Measurements from ENCODE around the gene ZNF154.
A peak's percentile ranks its signal among the peaks of the same experiment; 100 is the strongest.

The ZNF154 gene

DNA sequence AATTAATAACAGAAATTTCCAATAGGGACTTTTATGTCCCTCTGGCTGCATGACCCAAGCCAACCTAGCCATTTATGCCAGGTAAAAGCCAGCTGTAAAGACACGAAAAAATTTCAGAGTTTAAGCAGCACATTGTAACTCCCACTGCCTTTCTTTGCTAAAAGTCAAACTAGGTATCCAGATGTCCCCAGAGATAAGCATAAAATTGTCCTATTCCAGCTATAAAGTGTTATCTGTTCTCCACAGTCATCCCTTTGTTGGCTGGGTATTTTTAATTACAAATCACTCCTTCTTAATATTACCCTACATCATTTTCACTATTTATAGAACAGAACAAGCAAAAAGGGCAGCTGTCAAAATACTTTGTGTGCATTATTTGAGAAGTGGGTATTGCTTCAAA lies 3.2 kb upstream of the ZNF154 start:
- Histone ChIP-seq H3K23ac (ENCODE audit: low read length) (no peak overlapping the region), H2BK5ac (ENCODE audit: low read depth, low read length, poor library complexity) (no peak overlapping the region), H3K79me2 (ENCODE audit: control insufficient read depth, insufficient read depth, low read length, poor library complexity) (peaks cover 10% of the 10 kb centered on the region), H4K12ac (ENCODE audit: low read depth, low read length) (no peak overlapping the region), H3K18ac (ENCODE audit: low read length) (no peak overlapping the region), H3K79me1 (ENCODE audit: low read length) (peaks cover 5% of the 10 kb centered on the region), H3K4me1 (ENCODE audit: control insufficient read depth in 1 of 2, insufficient read depth in 2 of 2, low read length in 2 of 2) (peaks cover 9% of the 10 kb centered on the region in 2 experiments), H2AFZ (ENCODE audit: insufficient read depth, low read length, poor library complexity) (no peak overlapping the region), H3K36me3 (ENCODE audit: control insufficient read depth in 1 of 2, insufficient read depth in 2 of 2, low read length in 2 of 2) (no peaks in the 10 kb centered on the region), H3K9ac (ENCODE audit: low read length) (no peak overlapping the region), H2AK5ac (ENCODE audit: low read length) (no peak overlapping the region), H3K9me3 (ENCODE audit: insufficient read depth, low read depth, low read length) (no peaks in the 10 kb centered on the region), H2BK120ac (ENCODE audit: insufficient read depth, low read length, poor library complexity) (no peak overlapping the region), H3K4ac (ENCODE audit: low read depth, low read length) (no peak overlapping the region), H3K4me3 (ENCODE audit: low read depth, low read length) (no peak overlapping the region), H4K8ac (ENCODE audit: low read depth, low read length) (no peak overlapping the region), H3K27me3 (ENCODE audit: insufficient read depth, low read length) (no peaks in the 10 kb centered on the region), H2BK12ac (ENCODE audit: low read length) (no peak overlapping the region), H3K27ac (ENCODE audit: low read depth, low read length) (no peak overlapping the region), H3K4me2 (ENCODE audit: low read length) (no peak overlapping the region), H4K91ac (ENCODE audit: low read depth, low read length) (no peak overlapping the region), H3K14ac (ENCODE audit: low read length) (no peak overlapping the region)
- DNase-seq, result no peak
- WGBS (ENCODE audit: extremely low coverage, insufficient coverage, insufficient read length), result no CpG with 5 or more reads among the region's 1 CpG

DNA sequence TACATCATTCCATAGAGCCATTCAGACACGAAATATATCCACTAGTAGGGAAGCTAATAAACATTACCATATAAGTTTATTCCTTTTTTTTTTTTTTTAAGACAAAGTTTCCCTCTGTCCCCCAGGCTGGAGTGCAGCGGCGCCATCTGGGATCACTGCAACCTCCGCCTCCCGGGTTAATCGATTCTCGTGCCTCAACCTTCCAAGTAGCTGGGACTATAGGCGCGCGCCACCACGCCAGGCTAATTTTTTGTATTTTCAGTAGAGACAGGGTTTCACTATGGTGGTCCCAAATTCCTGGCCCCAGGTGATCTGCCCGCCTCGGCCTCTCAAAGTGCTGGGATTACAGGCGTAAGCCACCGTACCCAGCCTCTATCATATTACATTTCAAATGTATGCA lies 612 bp upstream of the ZNF154 start:
- H2AFZ ChIP-seq (ENCODE audit: insufficient read depth, low read length, poor library complexity), result no peak overlapping the region
- no peak overlapping the region for H2BK12ac ChIP-seq (ENCODE audit: low read length)
- H4K91ac ChIP-seq (ENCODE audit: low read depth, low read length), result no peak overlapping the region
- peak overlapping the region; percentile 37 for H4K12ac ChIP-seq (ENCODE audit: low read depth, low read length)
- peaks cover 9% of the 10 kb centered on the region in 2 experiments for H3K4me1 ChIP-seq (ENCODE audit: control insufficient read depth in 1 of 2, insufficient read depth in 2 of 2, low read length in 2 of 2)
- no peak overlapping the region for H2BK5ac ChIP-seq (ENCODE audit: low read depth, low read length, poor library complexity)
- no peak overlapping the region for H3K9ac ChIP-seq (ENCODE audit: low read length)
- peaks cover 3 to 12% of the 10 kb centered on the region in 2 experiments for H3K36me3 ChIP-seq (ENCODE audit: control insufficient read depth in 1 of 2, insufficient read depth in 2 of 2, low read length in 2 of 2)
- no peak for DNase-seq
- H3K23ac ChIP-seq (ENCODE audit: low read length), result no peak overlapping the region
- H3K4me3 ChIP-seq (ENCODE audit: low read depth, low read length), result no peak overlapping the region
- peaks cover 5% of the 10 kb centered on the region for H3K79me1 ChIP-seq (ENCODE audit: low read length)
- no peak overlapping the region for H3K4ac ChIP-seq (ENCODE audit: low read depth, low read length)
- peak overlapping the region; percentile 52 for H4K8ac ChIP-seq (ENCODE audit: low read depth, low read length)
- H3K9me3 ChIP-seq (ENCODE audit: insufficient read depth, low read depth, low read length), result no peaks in the 10 kb centered on the region
- no peak overlapping the region for H3K18ac ChIP-seq (ENCODE audit: low read length)
- H2BK120ac ChIP-seq (ENCODE audit: insufficient read depth, low read length, poor library complexity), result no peak overlapping the region
- no peak overlapping the region for H3K14ac ChIP-seq (ENCODE audit: low read length)
- H3K79me2 ChIP-seq (ENCODE audit: control insufficient read depth, insufficient read depth, low read length, poor library complexity), result peaks cover 10% of the 10 kb centered on the region
- no CpG with 5 or more reads among the region's 15 CpGs for whole genome bisulfite sequencing (ENCODE audit: extremely low coverage, insufficient coverage, insufficient read length)
- H3K4me2 ChIP-seq (ENCODE audit: low read length), result peak overlapping the region; percentile 73
- no peaks in the 10 kb centered on the region for H3K27me3 ChIP-seq (ENCODE audit: insufficient read depth, low read length)
- H3K27ac ChIP-seq (ENCODE audit: low read depth, low read length), result no peak overlapping the region
- no peak overlapping the region for H2AK5ac ChIP-seq (ENCODE audit: low read length)

DNA sequence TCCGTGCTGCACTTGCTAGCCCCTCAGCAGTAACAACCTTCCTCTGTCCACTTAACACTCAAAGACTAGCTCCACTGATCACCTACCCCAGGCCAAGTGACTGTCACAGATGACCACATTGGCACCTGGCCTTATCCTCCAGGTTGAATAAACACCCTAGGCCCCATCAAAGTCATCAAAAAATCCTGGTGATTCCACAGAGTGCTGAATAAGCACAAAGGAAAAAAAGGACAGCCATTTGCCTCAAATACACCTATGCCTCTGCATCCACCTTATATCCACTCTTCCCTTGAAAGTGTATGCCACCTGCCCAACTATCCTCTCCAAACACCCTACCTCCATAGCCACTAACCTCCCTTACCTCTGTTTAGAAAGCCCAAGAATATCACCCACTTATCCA lies 2.7 kb downstream of the ZNF154 start:
- Histone ChIP-seq H2BK120ac (ENCODE audit: insufficient read depth, low read length, poor library complexity) (no peak overlapping the region), H3K9me3 (ENCODE audit: insufficient read depth, low read depth, low read length) (no peaks in the 10 kb centered on the region), H3K14ac (ENCODE audit: low read length) (no peak overlapping the region), H3K27ac (ENCODE audit: low read depth, low read length) (no peak overlapping the region), H4K8ac (ENCODE audit: low read depth, low read length) (no peak overlapping the region), H2BK12ac (ENCODE audit: low read length) (no peak overlapping the region), H3K79me2 (ENCODE audit: control insufficient read depth, insufficient read depth, low read length, poor library complexity) (peaks cover 10% of the 10 kb centered on the region), H3K4me2 (ENCODE audit: low read length) (no peak overlapping the region), H4K12ac (ENCODE audit: low read depth, low read length) (no peak overlapping the region), H2AK5ac (ENCODE audit: low read length) (no peak overlapping the region), H2AFZ (ENCODE audit: insufficient read depth, low read length, poor library complexity) (no peak overlapping the region), H3K4ac (ENCODE audit: low read depth, low read length) (peak overlapping the region; percentile 28), H3K79me1 (ENCODE audit: low read length) (peaks cover 5% of the 10 kb centered on the region), H3K27me3 (ENCODE audit: insufficient read depth, low read length) (no peaks in the 10 kb centered on the region), H3K18ac (ENCODE audit: low read length) (no peak overlapping the region), H4K91ac (ENCODE audit: low read depth, low read length) (no peak overlapping the region), H3K23ac (ENCODE audit: low read length) (no peak overlapping the region), H3K4me1 (ENCODE audit: control insufficient read depth in 1 of 2, insufficient read depth in 2 of 2, low read length in 2 of 2) (peaks cover 9% of the 10 kb centered on the region in 2 experiments), H3K9ac (ENCODE audit: low read length) (no peak overlapping the region), H2BK5ac (ENCODE audit: low read depth, low read length, poor library complexity) (no peak overlapping the region), H3K36me3 (ENCODE audit: control insufficient read depth in 1 of 2, insufficient read depth in 2 of 2, low read length in 2 of 2) (peaks cover 12 to 37% of the 10 kb centered on the region in 2 experiments), H3K4me3 (ENCODE audit: low read depth, low read length) (no peak overlapping the region)
- no peak for DNase-seq
- WGBS (ENCODE audit: extremely low coverage, insufficient coverage, insufficient read length), result no CpG with 5 or more reads among the region's 1 CpG

DNA sequence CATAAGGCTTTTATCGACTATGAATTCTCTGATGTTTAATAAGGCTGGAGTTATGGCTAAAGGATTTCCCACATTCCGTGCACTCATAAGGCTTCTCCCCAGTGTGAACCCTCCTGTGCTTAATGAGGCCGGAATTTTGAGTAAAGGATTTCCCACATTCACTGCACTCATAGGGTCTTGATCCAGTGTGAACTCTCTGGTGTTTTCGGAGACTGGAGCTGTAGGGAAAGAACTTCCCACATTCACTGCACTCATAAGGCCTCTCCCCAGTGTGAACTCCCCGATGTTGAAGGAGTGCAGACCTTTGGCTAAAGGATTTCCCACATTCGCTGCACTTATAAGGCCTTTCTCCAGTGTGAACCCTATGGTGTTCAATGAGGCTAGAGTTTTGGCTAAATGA lies 7.4 kb downstream of the ZNF154 start:
- Histone ChIP-seq H2BK5ac (ENCODE audit: low read depth, low read length, poor library complexity) (no peak overlapping the region), H3K4ac (ENCODE audit: low read depth, low read length) (no peak overlapping the region), H4K91ac (ENCODE audit: low read depth, low read length) (no peak overlapping the region), H3K4me1 (ENCODE audit: control insufficient read depth in 1 of 2, insufficient read depth in 2 of 2, low read length in 2 of 2) (no peaks in the 10 kb centered on the region), H3K79me1 (ENCODE audit: low read length) (no peaks in the 10 kb centered on the region), H3K14ac (ENCODE audit: low read length) (no peak overlapping the region), H2BK12ac (ENCODE audit: low read length) (no peak overlapping the region), H2AFZ (ENCODE audit: insufficient read depth, low read length, poor library complexity) (no peak overlapping the region), H3K9me3 (ENCODE audit: insufficient read depth, low read depth, low read length) (no peaks in the 10 kb centered on the region), H3K79me2 (ENCODE audit: control insufficient read depth, insufficient read depth, low read length, poor library complexity) (no peaks in the 10 kb centered on the region), H4K12ac (ENCODE audit: low read depth, low read length) (no peak overlapping the region), H3K27ac (ENCODE audit: low read depth, low read length) (no peak overlapping the region), H3K4me2 (ENCODE audit: low read length) (no peak overlapping the region), H3K27me3 (ENCODE audit: insufficient read depth, low read length) (no peaks in the 10 kb centered on the region), H4K8ac (ENCODE audit: low read depth, low read length) (no peak overlapping the region), H3K23ac (ENCODE audit: low read length) (no peak overlapping the region), H3K36me3 (ENCODE audit: control insufficient read depth in 1 of 2, insufficient read depth in 2 of 2, low read length in 2 of 2) (peaks cover 18 to 58% of the 10 kb centered on the region in 2 experiments), H3K18ac (ENCODE audit: low read length) (no peak overlapping the region), H3K4me3 (ENCODE audit: low read depth, low read length) (no peak overlapping the region), H3K9ac (ENCODE audit: low read length) (no peak overlapping the region), H2AK5ac (ENCODE audit: low read length) (no peak overlapping the region), H2BK120ac (ENCODE audit: insufficient read depth, low read length, poor library complexity) (no peak overlapping the region)
- no peak for DNase-seq
- WGBS (ENCODE audit: extremely low coverage, insufficient coverage, insufficient read length), result no CpG with 5 or more reads among the region's 6 CpGs

Data from trophoblast cell (in vitro differentiated cells and primary cell).